Measurements from ENCODE around the gene RER1.

Gene RER1

GRCh38 chr1:2392686-2393085 lies 1.0 kb downstream of the RER1 start:
- no peak for DNase-seq

- DNase-seq: no peak
Observed at GRCh38 chr1:2393471-2393877, 1.8 kb downstream of the RER1 start.

GRCh38 chr1:2394220-2394619 lies 2.6 kb downstream of the RER1 start:
- DNase-seq: no peak

- no peak for DNase-seq
Observed at GRCh38 chr1:2394761-2395160, 3.1 kb downstream of the RER1 start.

- no peak for DNase-seq
Observed at GRCh38 chr1:2395245-2395644, 3.6 kb downstream of the RER1 start.

- DNase-seq: no peak
Observed at GRCh38 chr1:2396059-2396458, 4.4 kb downstream of the RER1 start.

GRCh38 chr1:2396476-2396875 lies 4.8 kb downstream of the RER1 start:
- no peak for DNase-seq

- DNase-seq: no peak
Observed at GRCh38 chr1:2397007-2397679, 5.5 kb downstream of the RER1 start.

- no peak for DNase-seq
Observed at GRCh38 chr1:2398871-2399270, 7.2 kb downstream of the RER1 start.

- DNase-seq: no peak
Observed at GRCh38 chr1:2399890-2400575, 8.4 kb downstream of the RER1 start.

GRCh38 chr1:2400576-2400909 lies 8.9 kb downstream of the RER1 start:
- no peak for DNase-seq

- no peak for DNase-seq
Observed at GRCh38 chr1:2400950-2401649, 9.5 kb downstream of the RER1 start.

- DNase-seq: no peak
Observed at GRCh38 chr1:2402420-2402819, 10.8 kb downstream of the RER1 start.

GRCh38 chr1:2403273-2403672 lies 11.6 kb downstream of the RER1 start:
- DNase-seq: no peak

- DNase-seq: no peak
Observed at GRCh38 chr1:2404142-2404889, 12.7 kb downstream of the RER1 start.

- no peak for DNase-seq
Observed at GRCh38 chr1:2404890-2405511, 13.4 kb downstream of the RER1 start.

GRCh38 chr1:2405588-2406295 lies 14.1 kb downstream of the RER1 start:
- no peak for DNase-seq

- no peak for DNase-seq
Observed at GRCh38 chr1:2406451-2407041, 14.9 kb downstream of the RER1 start.

- DNase-seq: no peak
Observed at GRCh38 chr1:2407166-2407990, 15.7 kb downstream of the RER1 start.

GRCh38 chr1:2407991-2408275 lies 16.3 kb downstream of the RER1 start:
- no peak for DNase-seq

- no peak for DNase-seq
Observed at GRCh38 chr1:2408456-2408855, 16.8 kb downstream of the RER1 start.

All from GDM1 (cell line).